NCI-H69 (cell line): ENCODE results near the gene EIF3I.
"Not testable (repeated sequence)": the region's sequence is repeated elsewhere in the genome, so short reads cannot be mapped to it uniquely, and the experiment has no call there.

Experiments used
- DNase-seq: peaks from one replicate; lab custom pipeline; 2025; lab: John Stamatoyannopoulos, UW

EIF3I gene

GRCh38 chr1:32232558-32233304 lies 10.5 kb downstream of the EIF3I start:
- peak; percentile 13 for DNase-seq

DNA sequence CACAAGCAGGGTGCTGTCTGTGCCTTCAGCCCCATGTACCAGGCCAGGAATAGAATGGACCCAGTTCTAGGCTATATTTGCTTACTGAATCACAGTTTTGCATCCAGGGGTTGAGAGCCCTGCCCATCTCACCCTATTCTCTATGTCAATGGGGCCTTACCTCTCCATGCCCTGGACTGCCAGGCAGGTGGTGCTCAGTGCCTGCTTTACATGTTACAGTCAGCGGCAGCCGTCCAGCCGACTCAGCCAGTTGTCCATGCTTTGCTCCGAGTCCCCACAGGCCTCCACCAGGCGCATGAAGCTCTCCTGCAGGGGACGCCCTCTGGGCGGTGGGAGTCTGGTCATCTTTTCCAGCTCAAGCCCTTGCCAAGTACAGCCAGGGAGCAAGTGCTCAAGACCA lies 12.6 kb downstream of the EIF3I start:
- DNase-seq, result no peak

DNA sequence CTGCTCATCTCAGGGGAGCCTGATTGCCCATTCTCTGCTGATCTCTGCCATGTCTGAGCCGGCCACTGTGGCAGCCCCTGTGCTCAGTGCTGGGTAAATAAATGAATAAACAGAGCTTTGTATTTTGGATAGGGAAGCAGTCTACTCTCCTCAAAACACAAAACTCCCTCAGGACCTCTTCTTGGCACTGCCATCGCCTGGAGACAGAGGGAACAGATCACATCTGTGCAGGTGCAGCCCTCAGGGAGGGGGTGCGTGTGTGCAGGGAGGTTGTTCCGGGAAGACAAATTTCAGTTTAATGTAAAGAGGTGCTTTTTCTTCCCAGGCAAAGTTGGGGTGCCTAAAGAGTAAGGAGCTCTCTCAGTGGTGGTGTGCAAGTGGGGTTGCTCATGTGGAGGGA lies 17.1 kb downstream of the EIF3I start:
- peak; percentile 70 for DNase-seq

- DNase-seq, result peak; percentile 68
These were observed 17.6 kb downstream of the EIF3I start for GRCh38 chr1:32239790-32240139.

DNA sequence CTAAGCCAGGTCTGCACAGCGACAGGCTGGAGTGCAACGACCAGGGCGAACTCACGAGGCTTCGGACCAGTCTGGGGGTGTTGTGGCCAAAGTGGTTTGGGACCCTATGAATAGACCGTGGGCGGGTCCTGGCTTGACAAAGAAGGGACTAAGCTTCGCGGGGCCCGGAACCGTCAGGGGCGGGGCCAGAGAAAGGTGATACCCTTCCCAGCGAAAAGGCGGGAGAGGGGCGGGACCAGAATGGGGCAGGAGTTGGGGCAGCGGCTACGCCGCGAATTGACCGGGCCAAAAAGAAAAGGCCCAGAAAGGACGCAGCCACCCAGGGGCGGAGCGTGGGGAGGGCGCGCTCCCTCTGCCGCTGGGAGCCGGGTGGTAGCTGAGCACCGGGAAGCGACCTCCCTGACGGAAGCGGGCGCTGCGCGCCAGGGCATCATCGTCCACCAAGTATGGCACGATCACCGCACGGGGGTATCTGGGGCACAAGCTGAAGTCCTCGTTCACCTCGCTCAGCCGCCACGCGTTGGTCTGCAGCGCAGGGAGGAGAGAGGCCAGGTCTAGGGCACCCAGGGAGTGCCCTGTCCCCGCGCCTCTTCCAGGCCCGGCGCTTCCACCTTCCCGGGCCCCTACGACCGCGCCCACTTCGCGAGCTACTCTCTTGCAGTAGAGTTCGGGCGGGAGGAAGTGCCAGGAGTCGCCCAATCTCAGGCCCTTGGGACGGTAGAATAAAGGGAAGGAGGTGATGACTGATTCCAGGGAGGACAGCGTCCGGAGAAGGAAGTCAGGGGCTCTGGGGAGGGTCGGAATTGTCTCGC lies 18.1 kb downstream of the EIF3I start:
- DNase-seq, result peak; percentile 77

GRCh38 chr1:32241001-32241763 lies 19.0 kb downstream of the EIF3I start:
- DNase-seq, result peak; percentile 58

GRCh38 chr1:32242341-32242851 lies 20.2 kb downstream of the EIF3I start:
- DNase-seq, result peak; percentile 31

- no peak for DNase-seq
These were observed 24.7 kb downstream of the EIF3I start, which contains the start of gene FAM167B for GRCh38 chr1:32246888-32247273. TSS of gene FAM167B (plus strand) at chr1:32247222. CDS start at chr1:32247422, 200 bp downstream.

DNA sequence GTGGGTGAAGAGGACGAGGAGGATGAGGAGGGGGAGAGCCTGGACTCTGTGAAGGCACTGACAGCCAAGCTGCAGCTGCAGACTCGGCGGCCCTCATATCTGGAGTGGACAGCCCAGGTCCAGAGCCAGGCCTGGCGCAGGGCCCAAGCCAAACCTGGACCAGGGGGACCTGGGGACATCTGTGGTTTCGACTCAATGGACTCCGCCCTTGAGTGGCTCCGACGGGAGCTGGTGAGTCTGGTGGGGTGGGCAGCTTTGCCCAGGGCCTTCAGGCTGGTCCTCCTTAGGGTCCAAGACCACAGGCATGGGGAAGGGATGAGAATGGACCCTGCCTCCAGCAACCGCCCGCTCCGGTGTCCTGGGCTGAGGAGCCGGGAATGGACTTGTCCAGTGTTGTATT lies 25.2 kb downstream of the EIF3I start:
- DNase-seq, result no peak

DNA sequence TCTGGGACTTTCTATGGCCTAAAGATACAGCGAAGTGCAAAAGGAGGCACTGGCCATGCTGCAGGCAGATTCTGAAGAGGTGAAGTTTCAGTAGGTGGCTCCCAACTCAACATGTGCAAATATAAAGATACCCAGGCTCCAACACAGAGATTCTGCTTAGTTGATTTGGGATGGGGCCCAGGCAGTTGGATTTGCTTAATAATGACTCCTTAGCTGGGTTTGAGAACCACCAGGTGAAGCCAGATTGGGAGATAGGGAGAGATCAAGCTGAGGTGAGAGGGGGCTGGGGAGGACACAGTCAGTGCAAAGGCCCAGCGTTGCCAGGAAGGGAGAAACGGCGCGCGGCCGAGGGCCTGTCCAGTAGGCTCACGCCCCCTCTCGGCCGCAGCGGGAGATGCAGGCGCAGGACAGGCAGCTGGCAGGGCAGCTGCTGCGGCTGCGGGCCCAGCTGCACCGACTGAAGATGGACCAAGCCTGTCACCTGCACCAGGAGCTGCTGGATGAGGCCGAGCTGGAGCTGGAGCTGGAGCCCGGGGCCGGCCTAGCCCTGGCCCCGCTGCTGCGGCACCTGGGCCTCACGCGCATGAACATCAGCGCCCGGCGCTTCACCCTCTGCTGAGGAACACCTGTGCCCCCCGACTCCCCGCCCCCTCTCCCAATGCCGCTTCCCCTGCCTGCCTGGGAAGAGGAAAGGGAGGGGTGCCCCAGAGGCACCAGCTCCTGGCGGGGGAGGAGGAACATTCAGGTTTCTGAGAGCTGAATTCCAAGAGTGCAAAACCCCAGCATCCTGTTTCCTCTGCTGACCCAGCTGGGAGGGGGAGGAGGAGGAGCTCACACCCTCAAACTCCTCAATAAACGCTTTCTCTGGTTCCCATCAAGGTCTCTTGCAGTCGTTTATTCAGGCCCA lies 26.0 kb downstream of the EIF3I start:
- DNase-seq, result peak; percentile 78

GRCh38 chr1:32249831-32250525 lies 27.8 kb downstream of the EIF3I start:
- DNase-seq, result peak; percentile 8

DNA sequence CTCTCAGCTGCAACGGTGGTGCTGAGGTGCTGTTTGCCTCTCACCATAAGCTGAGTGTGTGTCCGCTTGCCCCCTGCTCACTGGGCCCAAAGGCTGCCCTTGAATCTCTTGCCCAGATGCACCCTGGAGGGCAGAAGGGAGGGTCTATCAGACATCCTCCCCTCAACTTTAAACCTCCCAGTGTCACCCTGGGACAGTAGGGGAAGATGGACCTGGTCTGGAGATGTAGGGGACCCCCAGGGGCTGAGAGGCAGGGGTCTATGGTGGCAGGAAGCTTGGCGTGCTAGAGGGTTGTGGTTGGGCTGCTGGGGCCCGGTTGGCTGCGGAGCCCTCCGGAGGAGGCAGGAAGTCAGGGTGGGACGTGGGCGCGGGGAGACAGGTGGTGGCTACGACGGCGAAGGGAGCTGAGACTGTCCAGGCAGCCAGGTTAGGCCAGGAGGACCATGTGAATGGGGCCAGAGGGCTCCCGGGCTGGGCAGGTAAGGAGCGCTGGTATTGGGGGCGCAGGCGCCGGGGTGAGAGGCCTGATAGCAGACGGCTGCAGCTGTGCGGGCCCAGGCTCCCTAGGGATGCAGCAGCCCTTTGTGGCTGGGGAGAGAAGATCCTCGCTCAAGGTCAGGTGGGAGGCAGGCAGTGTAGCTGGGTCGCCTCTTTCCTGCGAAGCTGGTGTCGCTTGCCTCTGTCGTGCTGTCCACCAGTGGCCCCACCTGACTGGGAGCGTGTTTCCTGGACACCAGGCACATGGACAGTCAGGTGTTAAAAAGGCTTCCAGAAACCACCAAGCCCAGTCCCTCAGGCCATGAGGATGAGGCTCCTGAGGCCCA lies 28.9 kb downstream of the EIF3I start, which contains the start of gene LCK:
Gene LCK (plus strand): TSS at position 373 of the 824 bp plus-strand sequence. CDS start 23,065 bp downstream, outside the sequence.
- no peak for DNase-seq

- DNase-seq, result no peak
These were observed 33.2 kb downstream of the EIF3I start for GRCh38 chr1:32255072-32256071.

DNA sequence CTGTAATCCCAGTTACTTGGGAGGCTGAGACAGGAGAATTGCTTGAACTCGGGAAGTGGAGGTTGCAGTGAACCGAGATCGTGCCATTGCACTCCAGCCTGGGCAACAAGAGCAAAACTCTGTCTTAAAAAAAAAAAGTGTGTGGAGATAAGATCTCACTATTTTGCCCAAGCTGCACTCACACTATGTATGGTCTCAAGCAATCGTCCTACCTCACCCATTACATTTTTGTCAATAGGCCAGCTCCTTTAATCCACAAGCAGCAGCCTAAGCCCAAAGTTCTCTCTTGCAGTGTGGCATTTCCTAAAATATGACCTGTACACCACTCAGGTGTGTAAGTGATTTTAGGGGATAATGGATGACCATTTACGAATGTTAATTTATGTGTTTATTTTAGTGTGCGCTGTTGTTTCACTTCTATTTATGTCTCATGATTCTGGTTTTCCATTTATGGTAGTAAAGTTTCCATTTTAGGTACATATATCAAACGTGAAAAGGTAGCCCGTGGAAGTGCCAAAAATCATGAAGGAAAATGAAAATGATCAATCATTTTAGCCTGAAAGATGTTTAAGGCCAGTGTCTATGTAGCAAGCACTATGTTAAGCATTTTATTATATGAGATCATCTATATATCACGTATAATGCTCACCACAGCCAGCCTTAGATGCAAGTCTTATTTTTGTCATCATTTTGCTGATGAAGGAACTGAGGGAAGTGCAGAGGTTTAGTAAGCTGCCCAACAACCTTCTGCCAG lies 34.4 kb downstream of the EIF3I start:
- no peak for DNase-seq

DNA sequence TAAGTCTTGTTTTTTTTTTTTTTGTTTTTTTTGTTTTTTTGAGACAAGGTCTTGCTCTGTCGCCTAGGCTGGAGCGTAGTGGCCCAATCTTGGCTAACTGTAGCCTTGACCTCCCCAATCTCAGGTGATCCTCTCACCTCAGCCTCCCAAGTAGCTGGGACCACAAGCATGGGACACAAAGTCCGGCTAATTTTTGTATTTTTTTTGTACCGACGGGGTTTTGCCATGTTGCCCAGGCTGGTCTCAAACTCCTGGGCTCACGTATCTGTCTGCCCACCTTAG lies 35.0 kb downstream of the EIF3I start:
- DNase-seq, result no peak

GRCh38 chr1:32263236-32263593 lies 41.0 kb downstream of the EIF3I start:
- not testable (repeated sequence) for DNase-seq

GRCh38 chr1:32263744-32264143 lies 41.5 kb downstream of the EIF3I start:
- no peak for DNase-seq

GRCh38 chr1:32265846-32266245 lies 43.6 kb downstream of the EIF3I start:
- no peak for DNase-seq
